Stromal cell of bone marrow (primary cell): ENCODE results near the gene IFI16.
"Not testable (repeated sequence)": the region's sequence is repeated elsewhere in the genome, so short reads cannot be mapped to it uniquely, and the experiment has no call there.

ENCODE experiments used
- DNase-seq: peaks from one replicate; pipeline ENCODE4 v3.0.0-alpha.2; 2012; ENCODE audit warnings: low read depth

IFI16 gene

DNA sequence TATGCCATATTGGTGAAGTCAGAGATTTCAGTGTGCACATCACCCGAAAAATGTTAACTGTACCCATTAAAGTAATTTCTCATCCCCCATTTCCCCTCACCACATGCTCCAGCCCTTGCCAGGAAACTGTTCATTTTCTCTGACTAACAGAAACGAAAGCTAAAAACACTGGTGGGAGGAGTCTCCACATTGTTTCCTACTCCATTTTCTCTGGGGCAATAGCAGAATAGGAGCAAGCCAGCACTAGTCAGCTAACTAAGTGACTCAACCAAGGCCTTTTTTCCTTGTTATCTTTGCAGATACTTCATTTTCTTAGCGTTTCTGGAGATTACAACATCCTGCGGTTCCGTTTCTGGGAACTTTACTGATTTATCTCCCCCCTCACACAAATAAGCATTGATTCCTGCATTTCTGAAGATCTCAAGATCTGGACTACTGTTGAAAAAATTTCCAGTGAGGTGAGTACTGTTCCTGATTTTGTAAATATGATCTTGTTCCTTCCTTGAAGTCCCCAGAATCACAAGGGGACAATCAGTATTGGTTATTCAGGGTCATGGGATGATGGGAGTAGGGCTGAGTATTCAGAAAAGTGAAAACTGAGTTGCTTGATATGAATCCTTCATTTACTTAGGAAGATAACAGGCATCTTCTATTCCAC, at the start of gene IFI16:
Gene IFI16, plus strand, starts transcription at position 204 of the 658 bp plus-strand sequence. CDS start 4,774 bp downstream, outside the sequence.
- DNase-seq = peak; percentile 98

- no peak for DNase-seq
Measured at GRCh38 chr1:158961178-158961577, 48.5 kb upstream of the IFI16 start.

GRCh38 chr1:158962983-158963382, 46.7 kb upstream of the IFI16 start:
- no peak for DNase-seq

GRCh38 chr1:158969166-158969565, 40.5 kb upstream of the IFI16 start:
- no peak for DNase-seq

DNA sequence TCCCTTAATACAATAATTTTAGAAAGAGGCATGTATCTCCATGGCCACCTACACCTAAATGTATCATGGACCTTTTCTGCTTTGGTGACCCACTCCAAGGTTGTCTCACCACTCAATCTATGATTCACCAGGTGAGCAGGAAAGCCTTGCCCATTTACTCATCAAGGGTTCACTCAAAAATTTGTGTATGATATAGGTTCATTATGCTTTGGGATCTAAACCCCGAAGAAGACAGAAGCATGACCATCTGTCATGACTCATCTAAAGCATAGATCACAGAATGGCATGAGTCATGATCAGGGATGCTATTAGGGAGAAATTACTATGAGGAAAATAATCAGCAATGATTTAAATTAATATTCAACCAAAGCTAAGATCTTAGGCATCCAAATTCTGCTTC, 39.9 kb upstream of the IFI16 start:
- no peak for DNase-seq

- DNase-seq = no peak
Measured at GRCh38 chr1:158972841-158973240, 36.9 kb upstream of the IFI16 start.

GRCh38 chr1:158976219-158976618, 33.5 kb upstream of the IFI16 start:
- no peak for DNase-seq

DNA sequence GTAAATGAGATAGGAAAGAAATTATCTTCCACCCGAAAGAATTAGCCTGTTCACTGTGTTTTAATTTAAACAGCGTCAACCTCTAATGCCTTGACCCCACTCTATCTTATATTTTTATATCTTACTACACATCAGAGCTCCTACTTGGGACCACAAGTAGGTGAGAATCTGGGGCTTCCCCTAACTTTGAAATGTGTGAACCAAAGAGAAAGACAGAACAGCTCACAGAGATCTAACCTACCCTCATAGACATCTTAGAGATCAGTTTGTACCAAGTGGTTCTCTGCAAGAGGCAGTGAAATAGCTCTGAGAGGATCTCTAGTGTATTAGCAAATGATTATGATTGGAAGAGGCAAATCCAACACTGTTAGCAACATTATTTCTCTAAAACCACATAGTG, 31.0 kb upstream of the IFI16 start:
- DNase-seq = no peak

DNA sequence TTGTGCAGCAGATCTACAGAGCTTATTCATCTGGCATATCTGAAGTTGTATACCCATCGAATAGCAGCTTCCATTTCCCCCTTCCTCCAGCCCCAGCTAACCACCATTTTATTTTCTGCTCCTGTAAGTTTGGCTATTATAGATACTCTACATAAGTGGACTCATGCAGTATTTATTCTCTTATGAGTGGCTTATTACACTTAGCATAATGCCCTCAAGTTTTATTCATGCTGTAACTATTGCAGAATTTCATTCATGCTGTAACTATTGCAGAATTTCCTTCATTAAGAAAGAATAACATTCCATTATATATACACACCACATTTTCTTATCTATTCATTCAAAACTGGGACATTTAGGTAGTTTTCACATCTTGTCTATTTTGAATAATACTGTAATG, 30.5 kb upstream of the IFI16 start:
- no peak for DNase-seq

GRCh38 chr1:158983235-158983634, 26.5 kb upstream of the IFI16 start:
- no peak for DNase-seq

GRCh38 chr1:158984386-158984785, 25.3 kb upstream of the IFI16 start:
- no peak for DNase-seq

- no peak for DNase-seq
Measured at GRCh38 chr1:158989424-158989823, 20.3 kb upstream of the IFI16 start.

GRCh38 chr1:158992787-158993312, 16.9 kb upstream of the IFI16 start:
- no peak for DNase-seq

- no peak for DNase-seq
Measured at GRCh38 chr1:158996998-158997397, 12.7 kb upstream of the IFI16 start.

- no peak for DNase-seq
Measured at GRCh38 chr1:158998037-158998780, 11.5 kb upstream of the IFI16 start.

- peak; percentile 42 for DNase-seq
Measured at GRCh38 chr1:158998781-158999161, 10.9 kb upstream of the IFI16 start.

DNA sequence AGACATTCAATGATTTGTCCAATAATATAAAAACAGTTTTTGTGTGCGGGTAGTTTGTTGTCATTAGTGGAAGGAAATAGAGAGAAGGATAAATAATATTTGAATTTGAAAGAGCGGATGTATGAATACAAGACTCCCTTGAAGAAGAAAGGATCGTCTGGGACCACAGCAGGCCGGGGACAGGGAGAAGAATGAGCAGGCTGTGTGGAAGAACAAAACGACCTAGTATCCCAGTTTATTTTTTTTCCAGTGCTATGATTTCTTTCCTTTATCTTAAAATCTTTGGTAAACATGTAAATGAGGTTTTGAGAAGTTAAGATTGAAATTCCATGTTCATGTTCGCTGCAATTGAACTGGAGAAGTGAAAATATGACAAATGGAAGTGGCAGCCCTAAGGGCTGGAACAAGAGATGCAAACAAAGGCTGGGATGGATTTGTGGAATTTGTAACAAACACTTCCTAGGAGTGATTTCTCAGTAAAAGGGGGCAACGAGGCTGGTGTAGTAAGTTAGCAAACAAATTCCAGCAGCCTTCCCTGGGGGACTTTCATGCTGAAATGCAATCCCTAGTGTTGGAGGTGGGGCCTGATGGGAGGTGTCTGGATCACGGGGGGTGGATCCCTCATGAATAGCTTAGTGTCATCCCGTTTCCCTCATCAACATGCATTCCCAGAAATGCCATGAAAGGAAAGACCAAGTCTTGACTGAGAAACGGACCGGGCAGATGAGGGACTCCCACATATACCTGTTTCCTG, 10.2 kb upstream of the IFI16 start:
- DNase-seq = peak; percentile 95

DNA sequence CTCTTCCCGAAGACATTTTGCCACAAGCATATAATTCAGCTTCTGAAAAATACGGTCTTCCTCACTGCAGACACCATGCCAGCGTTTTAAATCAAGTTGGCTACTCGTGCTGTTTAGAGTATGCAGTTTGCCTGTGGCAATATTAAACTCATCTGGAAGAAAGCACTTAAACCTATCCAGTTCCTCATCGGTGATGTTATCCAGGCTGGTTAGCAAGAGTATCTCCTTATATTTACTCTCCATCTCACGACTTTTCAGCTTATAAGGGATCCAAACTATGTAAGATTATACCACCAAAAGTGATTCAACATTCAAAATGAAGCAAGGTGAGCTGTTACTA, 9.7 kb upstream of the IFI16 start:
- no peak for DNase-seq

GRCh38 chr1:159000625-159001024, 9.1 kb upstream of the IFI16 start:
- DNase-seq = peak; percentile 97

- peak; percentile 17 for DNase-seq
Measured at GRCh38 chr1:159005161-159005560, 4.5 kb upstream of the IFI16 start.

GRCh38 chr1:159005676-159006075, 4.0 kb upstream of the IFI16 start:
- peak; percentile 31 for DNase-seq

GRCh38 chr1:159006210-159006807, 3.4 kb upstream of the IFI16 start:
- not testable (repeated sequence) for DNase-seq
